GM12891 (cell line): ENCODE data around the gene ETFA.

ENCODE experiments used
- POLR2A ChIP-seq: IDR thresholded peaks from 2 replicates; pipeline ENCODE4 v1.6.1; 2011; ENCODE audit warnings: low read depth, low read length, control low read depth
- POLR2AphosphoS5 ChIP-seq: IDR thresholded peaks from 2 replicates; pipeline ENCODE4 v1.6.1; 2011; ENCODE audit warnings: low read depth, low read length, control low read depth
- TAF1 ChIP-seq: IDR thresholded peaks from 2 replicates; pipeline ENCODE4 v1.6.1; 2011; ENCODE audit warnings: low read depth, low read length, control low read depth

DNA sequence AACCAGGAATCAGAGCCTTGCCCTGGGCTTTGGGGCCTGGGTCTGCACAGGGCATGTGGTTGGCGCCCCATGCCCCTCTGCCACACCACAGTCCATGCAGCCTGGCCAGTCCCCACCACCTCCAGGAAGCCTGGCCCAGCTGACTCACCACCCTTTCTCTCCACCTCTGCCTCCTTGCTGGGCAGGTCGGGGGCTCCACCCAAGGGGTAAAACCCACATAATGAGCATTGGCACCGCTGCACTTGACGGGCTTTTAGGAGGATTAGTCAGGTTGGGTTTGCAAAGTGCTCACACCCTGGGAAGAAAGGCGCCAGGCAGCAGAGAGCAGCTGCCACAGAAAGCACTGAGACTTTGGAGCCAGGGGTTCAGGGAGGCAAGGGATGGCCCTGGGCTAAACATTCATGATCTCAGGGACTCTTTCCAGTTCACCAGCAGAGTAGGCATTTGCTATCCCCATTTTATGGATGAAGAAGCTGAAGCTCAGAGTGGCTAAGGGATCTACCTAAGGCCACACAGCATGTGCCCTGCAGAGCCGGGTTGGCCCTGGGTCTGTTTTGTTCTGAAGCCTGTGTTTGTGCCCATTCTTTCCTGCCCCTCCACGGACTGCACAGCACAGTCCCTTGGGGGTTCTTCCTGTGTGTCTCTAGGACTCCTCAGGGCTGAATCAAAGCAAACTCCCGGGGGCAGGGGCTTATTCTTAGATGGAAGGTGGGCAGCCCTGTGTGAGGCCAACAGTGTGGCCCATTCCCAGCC, 113.4 kb downstream of the ETFA start:
- TF ChIP-seq POLR2A (no peak), TAF1 (no peak), POLR2AphosphoS5 (no peak)
